Endothelial cell of umbilical vein (primary cell): ENCODE data around the gene PPME1.

Source experiments
- GATA2 ChIP-seq: IDR thresholded peaks from 2 replicates; pipeline ENCODE4 v1.7.0; 2011; ENCODE audit warnings: low read depth, mild to moderate bottlenecking, moderate library complexity, mixed read lengths, low read length; ENCODE audit not compliant: insufficient read length, insufficient read depth
- POLR2A ChIP-seq: IDR thresholded peaks from 2 replicates; pipeline ENCODE4 v1.6.1; 2012; ENCODE audit warnings: low read depth, mild to moderate bottlenecking, control low read depth, low read length
- POLR2AphosphoS5 ChIP-seq: IDR thresholded peaks from 2 replicates; pipeline ENCODE4 v1.6.1; 2012; ENCODE audit warnings: low read depth, mild to moderate bottlenecking, control low read depth, low read length, moderate library complexity; ENCODE audit not compliant: insufficient read depth
- TF ChIP-seq, protein P1 (sequence below), 2 donors: IDR thresholded peaks; 1 replicate in 1 of 2; 2 replicates in 1 of 2; pipeline ENCODE4 v1.5.1; 2011; ENCODE audit warnings: low read length in 2 of 2, mild to moderate bottlenecking in 2 of 2, moderate library complexity in 2 of 2, control low read depth in 1 of 2, inconsistent platforms in 1 of 2, low read depth in 1 of 2; ENCODE audit not compliant: insufficient read depth in 1 of 2; ENCODE audit errors: extremely low read depth in 1 of 2

DNA sequence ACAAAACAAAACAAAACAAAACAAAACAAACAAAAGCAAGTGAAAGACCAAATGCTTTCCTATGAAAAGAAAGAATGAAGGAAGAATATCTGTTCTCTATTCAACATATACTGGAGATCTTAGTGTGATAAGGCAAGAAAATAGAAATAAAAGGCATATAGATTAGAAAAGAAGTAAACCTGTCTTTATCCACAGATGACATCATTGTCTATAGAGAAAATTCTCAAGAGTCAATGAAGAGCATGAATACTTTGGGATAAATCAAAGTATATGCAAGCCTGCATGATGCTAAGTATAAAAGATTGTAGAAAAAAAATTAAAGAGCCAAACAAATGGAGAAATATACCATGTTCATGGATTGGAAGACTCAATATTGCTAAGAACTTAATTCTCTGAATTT is 17.9 kb upstream of the PPME1 start:
- TF ChIP-seq GATA2 (no peak), POLR2A (no peak), POLR2AphosphoS5 (no peak)
- TF ChIP-seq, protein P1, sequence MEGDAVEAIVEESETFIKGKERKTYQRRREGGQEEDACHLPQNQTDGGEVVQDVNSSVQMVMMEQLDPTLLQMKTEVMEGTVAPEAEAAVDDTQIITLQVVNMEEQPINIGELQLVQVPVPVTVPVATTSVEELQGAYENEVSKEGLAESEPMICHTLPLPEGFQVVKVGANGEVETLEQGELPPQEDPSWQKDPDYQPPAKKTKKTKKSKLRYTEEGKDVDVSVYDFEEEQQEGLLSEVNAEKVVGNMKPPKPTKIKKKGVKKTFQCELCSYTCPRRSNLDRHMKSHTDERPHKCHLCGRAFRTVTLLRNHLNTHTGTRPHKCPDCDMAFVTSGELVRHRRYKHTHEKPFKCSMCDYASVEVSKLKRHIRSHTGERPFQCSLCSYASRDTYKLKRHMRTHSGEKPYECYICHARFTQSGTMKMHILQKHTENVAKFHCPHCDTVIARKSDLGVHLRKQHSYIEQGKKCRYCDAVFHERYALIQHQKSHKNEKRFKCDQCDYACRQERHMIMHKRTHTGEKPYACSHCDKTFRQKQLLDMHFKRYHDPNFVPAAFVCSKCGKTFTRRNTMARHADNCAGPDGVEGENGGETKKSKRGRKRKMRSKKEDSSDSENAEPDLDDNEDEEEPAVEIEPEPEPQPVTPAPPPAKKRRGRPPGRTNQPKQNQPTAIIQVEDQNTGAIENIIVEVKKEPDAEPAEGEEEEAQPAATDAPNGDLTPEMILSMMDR (IDR thresholded peaks at IDR 0.05; ENCODE audit: extremely low read depth in 1 of 2, insufficient read depth in 1 of 2, low read depth in 1 of 2, low read length in 2 of 2), result no peak
